NCI-H1694 (cell line): ENCODE data around the gene GRK6.
"Not testable (repeated sequence)": the region's sequence is repeated elsewhere in the genome, so short reads cannot be mapped to it uniquely, and the experiment has no call there.

Experiments used
- DNase-seq: peaks from one replicate; lab custom pipeline; 2025; lab: John Stamatoyannopoulos, UW

GRK6 gene

GRCh38 chr5:177471610-177472356 lies 45.3 kb downstream of the GRK6 start:
- no peak for DNase-seq

GRCh38 chr5:177472460-177473442 lies 46.3 kb downstream of the GRK6 start:
- no peak for DNase-seq

GRCh38 chr5:177473443-177474001 lies 47.0 kb downstream of the GRK6 start, which contains the start of gene DBN1:
DBN1 (minus strand) TSS chr5:177473634; CDS start chr5:177473521, 113 bp downstream.
- DNase-seq = no peak

GRCh38 chr5:177474002-177474476 lies 47.6 kb downstream of the GRK6 start:
- no peak for DNase-seq

- no peak for DNase-seq
Measured at GRCh38 chr5:177474846-177475562, 48.5 kb downstream of the GRK6 start.

GRCh38 chr5:177475563-177476427 lies 49.3 kb downstream of the GRK6 start:
- no peak for DNase-seq

- no peak for DNase-seq
Measured at GRCh38 chr5:177476531-177477233, 50.2 kb downstream of the GRK6 start.

- DNase-seq = no peak
Measured at GRCh38 chr5:177477701-177478477, 51.4 kb downstream of the GRK6 start.

GRCh38 chr5:177478711-177479646 lies 52.5 kb downstream of the GRK6 start:
- no peak for DNase-seq

GRCh38 chr5:177479774-177480173 lies 53.3 kb downstream of the GRK6 start:
- no peak for DNase-seq

- DNase-seq = no peak
Measured at GRCh38 chr5:177482359-177482795, 55.9 kb downstream of the GRK6 start.

- DNase-seq = no peak
Measured at GRCh38 chr5:177483042-177483441, 56.6 kb downstream of the GRK6 start.

- no peak for DNase-seq
Measured at GRCh38 chr5:177483994-177484901, 57.8 kb downstream of the GRK6 start.

GRCh38 chr5:177484902-177485549 lies 58.5 kb downstream of the GRK6 start:
- DNase-seq = no peak

- DNase-seq = not testable (repeated sequence)
Measured at GRCh38 chr5:177485753-177486152, 59.3 kb downstream of the GRK6 start.

GRCh38 chr5:177486256-177486655 lies 59.8 kb downstream of the GRK6 start:
- DNase-seq = no peak
